H1 (cell line): Measurements from ENCODE around the gene DBX1. TPM values are rescaled to one million over a fixed set of nuclear protein-coding genes. Genes with fewer than 3 reads are reported as not detected.

ENCODE experiments used
- CTCF ChIA-PET: fragments of 300-600 bp; sonication (Branson Sonifier 250); formaldehyde crosslinking; loops from one replicate; lab custom pipeline; 2021; ENCODE audit not compliant: partially characterized antibody; lab: Charles Lee
- POLR2A ChIA-PET: fragments of 300-600 bp; sonication (Branson Sonifier 250); formaldehyde crosslinking; loops from one replicate; lab custom pipeline; 2021; ENCODE audit warnings: inconsistent platforms; ENCODE audit not compliant: partially characterized antibody; lab: Charles Lee
- DNase-seq, 2 experiments: peaks; one replicate each; pipeline versions ENCODE4 v3.0.0 to v3.0.0-alpha.2; 2010 to 2022; ENCODE audit warnings: low spot score in 2 of 2, low read depth in 1 of 2, mixed read lengths in 1 of 2
- FAIRE-seq: peaks from 2 replicates; lab custom pipeline; 2011; peaks lifted over from hg19 to GRCh38; lab: Jason Lieb, UNC
- H2AFZ ChIP-seq: 2 replicates; pipeline ENCODE4 v1.8.1; 2012; ENCODE audit warnings: low read length, inconsistent platforms
- H2AK5ac ChIP-seq: 2 replicates; pipeline ENCODE4 v1.6.1; 2013; ENCODE audit warnings: low read depth, low read length
- H2BK120ac ChIP-seq: replicated peaks from 2 replicates; pipeline ENCODE3; 2013; ENCODE audit warnings: low read depth, low read length, inconsistent platforms
- H2BK12ac ChIP-seq: 2 replicates; pipeline ENCODE4 v1.6.1; 2013; ENCODE audit warnings: low read depth, low read length
- H2BK15ac ChIP-seq: 2 replicates; pipeline ENCODE4 v1.6.1; 2013; ENCODE audit warnings: low read length
- H2BK20ac ChIP-seq: 2 replicates; pipeline ENCODE4 v1.6.1; 2013; ENCODE audit warnings: low read length
- H2BK5ac ChIP-seq: 2 replicates; pipeline ENCODE4 v1.6.1; 2013; ENCODE audit warnings: low read depth, low read length
- H3K14ac ChIP-seq: 2 replicates; pipeline ENCODE4 v1.6.1; 2013; ENCODE audit warnings: inconsistent platforms; ENCODE audit not compliant: insufficient read length
- H3K18ac ChIP-seq: 2 replicates; pipeline ENCODE4 v1.6.1; 2013; ENCODE audit warnings: low read length; ENCODE audit errors: extremely low read depth
- H3K23ac ChIP-seq: 2 replicates; pipeline ENCODE4 v1.6.1; 2013; ENCODE audit warnings: inconsistent platforms; ENCODE audit not compliant: insufficient read length
- H3K23me2 ChIP-seq: 2 replicates; pipeline ENCODE4 v1.6.1; 2013; ENCODE audit warnings: low read depth, low read length
- H3K27ac ChIP-seq: 2 replicates; pipeline ENCODE4 v1.6.1; 2011; ENCODE audit warnings: low read depth, low read length, inconsistent platforms
- H3K27me3 ChIP-seq, 4 experiments: replicated peaks in 1 of 4; 1 replicate in 1 of 4; 2 replicates in 3 of 4; pipeline versions ENCODE4 v1.6.1 to v1.8.1; 2011 to 2013; ENCODE audit warnings: low read length in 3 of 4, mild to moderate bottlenecking in 3 of 4, inconsistent platforms in 2 of 4, mixed read lengths in 2 of 4, moderate library complexity in 1 of 4; ENCODE audit not compliant: control insufficient read depth in 3 of 4, insufficient read depth in 3 of 4; ENCODE audit errors: extremely low read depth in 1 of 4
- H3K36me3 ChIP-seq, 4 experiments: 2 replicates each; pipeline versions ENCODE4 v1.6.1 to v1.8.1; 2011 to 2013; ENCODE audit warnings: mild to moderate bottlenecking in 4 of 4, low read length in 3 of 4, moderate library complexity in 2 of 4, control low read depth in 1 of 4, inconsistent platforms in 1 of 4; ENCODE audit not compliant: insufficient read depth in 4 of 4, control insufficient read depth in 2 of 4
- H3K4ac ChIP-seq: replicated peaks from 2 replicates; pipeline ENCODE3; 2013; ENCODE audit warnings: low read length, low read depth, mixed read lengths, inconsistent platforms; ENCODE audit not compliant: insufficient read length
- H3K4me1 ChIP-seq, 4 experiments: replicated peaks in 1 of 4; 1 replicate in 1 of 4; 2 replicates in 3 of 4; pipeline versions ENCODE4 v1.6.1 to v1.8.1; 2011 to 2013; ENCODE audit warnings: low read length in 3 of 4, inconsistent platforms in 2 of 4, mixed read lengths in 1 of 4; ENCODE audit not compliant: insufficient read depth in 4 of 4, control insufficient read depth in 3 of 4
- H3K4me2 ChIP-seq, 2 experiments: 2 replicates each; pipeline versions ENCODE4 v1.6.1 to v1.8.1; 2011 to 2013; ENCODE audit warnings: low read depth in 2 of 2, low read length in 2 of 2, control low read depth in 1 of 2, inconsistent platforms in 1 of 2, mild to moderate bottlenecking in 1 of 2; ENCODE audit not compliant: insufficient read depth in 1 of 2
- H3K4me3 ChIP-seq, 4 experiments: fragments of 200-600, 300-600 bp in 1 of 4; sonication (generic), shearing (Covaris generic), sonication (Bioruptor Twin) in 1 of 4; 2 replicates each; pipeline versions ENCODE4 v1.5.1 to v1.8.1; 2011 to 2016; ENCODE audit warnings: low read length in 4 of 4, low read depth in 3 of 4, control low read depth in 2 of 4, inconsistent platforms in 2 of 4, mild to moderate bottlenecking in 2 of 4, mixed read lengths in 1 of 4, moderate library complexity in 1 of 4; ENCODE audit not compliant: insufficient read depth in 2 of 4; ENCODE audit errors: extremely low read depth in 1 of 4
- H3K56ac ChIP-seq: replicated peaks from 2 replicates; pipeline ENCODE3; 2013; ENCODE audit warnings: low read depth, mild to moderate bottlenecking, mixed read lengths, low read length, inconsistent platforms; ENCODE audit not compliant: insufficient read length
- H3K79me1 ChIP-seq: 2 replicates; pipeline ENCODE4 v1.6.1; 2013; ENCODE audit warnings: low read depth, low read length, control low read depth
- H3K79me2 ChIP-seq, 2 experiments: 2 replicates each; pipeline versions ENCODE4 v1.6.1 to v1.8.1; 2012 to 2013; ENCODE audit warnings: low read length in 2 of 2, mild to moderate bottlenecking in 2 of 2, inconsistent platforms in 1 of 2; ENCODE audit not compliant: insufficient read depth in 2 of 2, control insufficient read depth in 1 of 2
- H3K9ac ChIP-seq, 4 experiments: replicated peaks in 1 of 4; 1 replicate in 1 of 4; 2 replicates in 3 of 4; pipeline versions ENCODE4 v1.6.1 to v1.8.1; 2011 to 2013; ENCODE audit warnings: low read depth in 3 of 4, low read length in 3 of 4, control low read depth in 2 of 4, mild to moderate bottlenecking in 2 of 4, moderate library complexity in 2 of 4, inconsistent platforms in 1 of 4; ENCODE audit errors: extremely low read depth in 1 of 4
- H3K9me3 ChIP-seq, 2 experiments: 2 replicates each; pipeline versions ENCODE4 v1.6.1 to v1.8.1; 2012 to 2013; ENCODE audit warnings: mild to moderate bottlenecking in 2 of 2, moderate library complexity in 2 of 2, control low read depth in 1 of 2, inconsistent platforms in 1 of 2, low read depth in 1 of 2, low read length in 1 of 2, mixed read lengths in 1 of 2; ENCODE audit not compliant: insufficient read depth in 2 of 2
- H4K20me1 ChIP-seq, 2 experiments: replicated peaks in 1 of 2; 2 replicates each; pipeline versions ENCODE3 to v1.8.1; 2011 to 2013; ENCODE audit warnings: inconsistent platforms in 2 of 2, low read length in 2 of 2, mild to moderate bottlenecking in 1 of 2; ENCODE audit not compliant: insufficient read depth in 2 of 2, control insufficient read depth in 1 of 2
- H4K5ac ChIP-seq: 2 replicates; pipeline ENCODE4 v1.6.1; 2013; ENCODE audit warnings: low read length, low read depth, mixed read lengths, inconsistent platforms; ENCODE audit not compliant: insufficient read length
- H4K8ac ChIP-seq: 2 replicates; pipeline ENCODE4 v1.8.0; 2013; ENCODE audit warnings: mild to moderate bottlenecking, moderate library complexity, low read length, inconsistent platforms; ENCODE audit not compliant: insufficient read depth; ENCODE audit errors: extremely low read depth
- H4K91ac ChIP-seq: replicated peaks from 2 replicates; pipeline ENCODE3; 2013; ENCODE audit warnings: low read length, mixed read lengths, inconsistent platforms; ENCODE audit not compliant: insufficient read length
- CBX5 ChIP-seq: fragments of 300-800, 300-1000 bp; sonication (generic); IDR thresholded peaks from 2 replicates; pipeline ENCODE4 v1.7.1; 2016; ENCODE audit warnings: antibody characterized with exemption, low read length, low read depth
- CHD1 ChIP-seq: IDR thresholded peaks from 2 replicates; pipeline ENCODE4 v1.6.1; 2012; ENCODE audit warnings: low read depth, low read length, improper control_type of control experiment
- CHD2 ChIP-seq: IDR thresholded peaks from 2 replicates; pipeline ENCODE4 v1.6.1; 2012; ENCODE audit warnings: low read length, improper control_type of control experiment
- FOSL1 ChIP-seq: IDR thresholded peaks from 2 replicates; pipeline ENCODE4 v1.6.1; 2011; ENCODE audit warnings: mild to moderate bottlenecking, low read depth, low read length, moderate library complexity; ENCODE audit not compliant: insufficient read depth
- HDAC2 ChIP-seq, 2 experiments: fragments of 300-600 bp in 1 of 2; sonication (generic) in 1 of 2; IDR thresholded peaks; 2 replicates each; pipeline ENCODE4 v1.6.1; 2011 to 2012; ENCODE audit warnings: low read depth in 2 of 2, low read length in 2 of 2, mild to moderate bottlenecking in 2 of 2, moderate library complexity in 2 of 2, borderline replicate concordance in 1 of 2, inconsistent platforms in 1 of 2
- HDAC6 ChIP-seq: IDR thresholded peaks from one replicate; pipeline ENCODE4 v1.7.1; 2012; ENCODE audit warnings: low read depth, mild to moderate bottlenecking, inconsistent platforms, low read length, moderate library complexity
- JUND ChIP-seq: IDR thresholded peaks from 2 replicates; pipeline ENCODE4 v1.6.1; 2011; ENCODE audit warnings: mild to moderate bottlenecking, improper control_type of control experiment, low read length
- POLR2A ChIP-seq, 2 experiments: IDR thresholded peaks; 1 replicate in 1 of 2; 2 replicates in 1 of 2; pipeline ENCODE4 v1.6.1; 2011; ENCODE audit warnings: low read depth in 2 of 2, low read length in 2 of 2, mild to moderate bottlenecking in 2 of 2; ENCODE audit errors: control extremely low read depth in 1 of 2
- RNF2 ChIP-seq: fragments of 200-900, 300-1000 bp; sonication (generic); IDR thresholded peaks from 2 replicates; pipeline ENCODE4 v1.7.1; 2016; ENCODE audit warnings: borderline replicate concordance, low read depth, mild to moderate bottlenecking, antibody characterized with exemption, low read length; ENCODE audit not compliant: poor library complexity, severe bottlenecking; ENCODE audit errors: missing control alignments
- SIN3A ChIP-seq, 2 experiments: IDR thresholded peaks in 1 of 2; conservative IDR thresholded peaks in 1 of 2; 2 replicates each; pipeline ENCODE4 v1.6.1; 2011 to 2012; ENCODE audit warnings: low read length in 2 of 2, improper control_type of control experiment in 1 of 2, low read depth in 1 of 2, mild to moderate bottlenecking in 1 of 2
- WGBS, 2 experiments: shearing (Covaris generic) in 1 of 2; methylation state at CpG; one replicate each; pipeline versions ENCODE4 v1.1.6 to v1.1.7; 2013 to 2015; ENCODE audit warnings: low lambda C conversion rate in 2 of 2, mixed read lengths in 2 of 2, inconsistent platforms in 1 of 2, low coverage in 1 of 2, missing lambda C conversion rate in 1 of 2; ENCODE audit not compliant: insufficient replicate concordance in 2 of 2, insufficient coverage in 1 of 2, insufficient read length in 1 of 2; ENCODE audit errors: extremely low coverage in 1 of 2, missing lambda C conversion rate in 1 of 2; 5-methylcytosine and 5-hydroxymethylcytosine counted together
- polyA plus RNA-seq, 7 experiments: library from polyadenylated mRNA; depleted of rRNA in 3 of 7; stranded (reverse) in 5 of 7; unstranded in 2 of 7; fragments of >200 nt in 5 of 7; fragments of 200-250 nt in 2 of 7; gene quantifications; 1 replicate in 5 of 7; 2 replicates in 1 of 7; 4 replicates in 1 of 7; pipeline versions ENCODE4 v1.2.1 to v1.2.3, GENCODE V29; 2011 to 2013; ENCODE audit warnings: missing spikeins in 2 of 7, mixed read lengths in 2 of 7
- total RNA-seq: library from RNA; stranded (reverse); fragmentation: NEBNext Ultra II Directional; extraction: Animal tissue kit (Norgen Biotek cat#: 25700); gene quantifications from 2 replicates; pipeline ENCODE4 v1.2.1, GENCODE V29; 2021

Gene DBX1
- total and polyA plus RNA-seq, 2 of the 8 experiments (the other 6 are each of a cell fraction or from before 2014, with no cell fraction given): not detected

DNA sequence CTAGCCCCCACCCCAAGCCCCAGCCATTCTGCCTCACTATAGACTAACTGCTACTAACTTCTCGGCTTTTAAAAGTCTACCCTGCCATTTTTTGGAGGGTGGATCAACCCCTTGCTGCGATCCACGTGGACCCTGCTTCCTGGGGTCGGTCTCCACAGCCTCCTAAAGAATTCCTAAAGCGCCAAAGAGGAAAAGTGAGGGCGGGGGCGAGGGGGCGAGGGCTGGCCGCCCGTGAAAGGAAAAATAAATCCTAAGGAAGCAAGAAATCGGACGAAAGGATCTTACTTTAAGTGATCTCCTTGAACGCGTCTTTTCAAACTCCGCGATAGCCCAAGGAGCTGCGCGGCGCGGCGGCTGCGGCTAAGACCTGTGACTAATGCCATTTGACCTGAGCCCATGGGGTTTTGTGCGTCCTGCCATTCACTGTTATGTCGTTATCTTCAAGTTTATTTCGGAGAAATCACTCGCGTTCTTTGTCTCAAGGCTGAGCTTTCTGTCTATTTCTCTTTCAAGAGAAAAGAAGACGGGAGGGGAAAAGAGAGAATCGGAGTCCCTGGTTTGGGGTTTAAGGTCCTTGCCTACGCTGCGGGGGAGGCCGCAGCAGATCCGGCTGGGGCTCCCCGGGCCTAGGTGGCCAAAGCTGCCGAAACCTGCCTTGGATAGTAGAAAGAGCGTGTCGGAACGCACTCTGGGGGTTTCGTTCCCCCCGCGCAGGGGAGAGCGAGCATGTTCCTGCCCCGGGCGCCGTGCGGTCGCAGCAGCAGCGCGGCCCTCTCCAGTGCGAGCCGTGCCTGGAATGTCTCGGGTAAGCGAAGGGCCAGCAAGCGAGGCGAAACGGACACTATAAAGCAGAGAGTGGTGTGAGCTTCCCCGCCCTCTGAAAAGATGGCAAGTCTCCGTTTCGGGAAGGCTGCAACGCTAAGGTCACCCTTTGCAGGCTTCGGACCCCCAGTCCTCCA, 2.8 kb upstream of the DBX1 start:
- H3K4me3 ChIP-seq: peak overlapping the region; percentile 20 to 63 (median 51); a peak in 7 of 8 replicates
- TF ChIP-seq HDAC6 (no peak), JUND (no peak), SIN3A (conservative IDR thresholded peaks at IDR 0.05 in 1 of 2, IDR thresholded peaks at IDR 0.05 in 1 of 2; ENCODE audit: low read depth in 1 of 2, low read length in 2 of 2) (0 out of 4 replicates have a peak, but pooled peaks of 1 of the 2 experiments have one; percentile 37), RNF2 (peak; percentile 90), CBX5 (no peak), POLR2A (IDR thresholded peaks at IDR 0.05; ENCODE audit: control extremely low read depth in 1 of 2, low read depth in 2 of 2, low read length in 2 of 2) (no peak), CHD1 (no peak), HDAC2 (IDR thresholded peaks at IDR 0.05; ENCODE audit: borderline replicate concordance in 1 of 2, low read depth in 2 of 2, low read length in 2 of 2) (no peak), CHD2 (peak; percentile 73), FOSL1 (no peak)

More for the DNA sequence above, 2.8 kb upstream of the DBX1 start:
- peak overlapping the region; percentile 78 to 85 for H3K4me2 ChIP-seq
- H3K4me1 ChIP-seq: peaks cover 13 to 41% (median 20%) of the 10 kb centered on the region in 4 experiments
- 1% methylated on average over 52 of the region's 61 CpGs; no CpG with 5 or more reads in 1 of the 2 experiments for WGBS, 2 experiments
- H2AFZ ChIP-seq: no peak overlapping the region
- H3K27ac ChIP-seq: no peak overlapping the region
- H3K9me3 ChIP-seq: no peaks in the 10 kb centered on the region
- no peaks in the 10 kb centered on the region for H3K79me2 ChIP-seq
- H4K5ac ChIP-seq: no peak overlapping the region
- H3K79me1 ChIP-seq: no peaks in the 10 kb centered on the region
- DNase-seq (peak in 1 of 2 experiments; percentile 79), FAIRE-seq (no peak)
- no peak overlapping the region for H2BK120ac ChIP-seq
- H2BK5ac ChIP-seq: 0 out of 2 replicates have a peak overlapping the region, but pooled peaks have one; percentile 15
- H4K20me1 ChIP-seq: peaks cover 7 to 20% of the 10 kb centered on the region in 2 experiments
- peak overlapping the region; percentile 82; the same call in 1 of the 2 replicates for H2BK12ac ChIP-seq
- H2BK15ac ChIP-seq: no peak overlapping the region; the same call in 1 of the 2 replicates
- no peak overlapping the region for H3K4ac ChIP-seq
- no peak overlapping the region for H3K14ac ChIP-seq
- peak overlapping the region; percentile 28 for H4K8ac ChIP-seq
- no peak overlapping the region for H4K91ac ChIP-seq
- no peak overlapping the region for H3K23ac ChIP-seq
- H2AK5ac ChIP-seq: no peak overlapping the region
- H3K9ac ChIP-seq: no peak overlapping the region
- peaks cover 52 to 98% (median 90%) of the 10 kb centered on the region in 4 experiments for H3K27me3 ChIP-seq
- POLR2A ChIA-PET: no interaction called here
- no peaks in the 10 kb centered on the region for H3K36me3 ChIP-seq
- no peak overlapping the region for H2BK20ac ChIP-seq
- peaks cover 18% of the 10 kb centered on the region for H3K23me2 ChIP-seq
- CTCF ChIA-PET: interaction anchor here (0.6 to 5.6 kb wide), 10 partner anchors 8 to 191 kb away, joined by 3 to 33 read pairs (median 4); no protein-coding TSS in a partner anchor
- no peak overlapping the region; the same call in 1 of the 2 replicates for H3K18ac ChIP-seq
- no peak overlapping the region for H3K56ac ChIP-seq
